HG03159 (cell line): ENCODE results near the gene LBH.
"Not testable (repeated sequence)": the region's sequence is repeated elsewhere in the genome, so short reads cannot be mapped to it uniquely, and the experiment has no call there.

Source experiments
- ATAC-seq: cut with Tn5 transposase; IDR thresholded peaks from one replicate; pipeline ENCODE4 v1.9.1; 2021; ENCODE audit warnings: mild to moderate bottlenecking, moderate library complexity; ENCODE audit not compliant: unreplicated experiment

LBH gene

GRCh38 chr2:30255466-30256408 is 24.4 kb downstream of the LBH start:
- ATAC-seq, result no peak

- no peak for ATAC-seq
Measured at GRCh38 chr2:30257266-30258214, 26.2 kb downstream of the LBH start.

- no peak for ATAC-seq
Measured at GRCh38 chr2:30259071-30259470, 27.7 kb downstream of the LBH start.

- ATAC-seq, result no peak
Measured at GRCh38 chr2:30259827-30260679, 28.7 kb downstream of the LBH start.

- no peak for ATAC-seq
Measured at GRCh38 chr2:30260941-30261340, 29.6 kb downstream of the LBH start.

- ATAC-seq, result no peak
Measured at GRCh38 chr2:30261695-30262211, 30.4 kb downstream of the LBH start.

- no peak for ATAC-seq
Measured at GRCh38 chr2:30262716-30263309, 31.5 kb downstream of the LBH start.

- no peak for ATAC-seq
Measured at GRCh38 chr2:30264274-30264673, 32.9 kb downstream of the LBH start.

- ATAC-seq, result no peak
Measured at GRCh38 chr2:30265052-30266015, 34.0 kb downstream of the LBH start.

GRCh38 chr2:30266051-30266621 is 34.8 kb downstream of the LBH start:
- no peak for ATAC-seq

- no peak for ATAC-seq
Measured at GRCh38 chr2:30266705-30267104, 35.4 kb downstream of the LBH start.

GRCh38 chr2:30267161-30267975 is 36.0 kb downstream of the LBH start:
- no peak for ATAC-seq

- ATAC-seq, result no peak
Measured at GRCh38 chr2:30268296-30268871, 37.0 kb downstream of the LBH start.

GRCh38 chr2:30269114-30269770 is 37.9 kb downstream of the LBH start:
- ATAC-seq, result not testable (repeated sequence)

- no peak for ATAC-seq
Measured at GRCh38 chr2:30269771-30270145, 38.4 kb downstream of the LBH start.

GRCh38 chr2:30270166-30270565 is 38.8 kb downstream of the LBH start:
- ATAC-seq, result no peak

GRCh38 chr2:30271301-30271700 is 40.0 kb downstream of the LBH start:
- ATAC-seq, result no peak
